ENCODE data around the gene PTPRN2. TPM values are rescaled to one million over a fixed set of nuclear protein-coding genes. Genes with fewer than 3 reads are reported as not detected.

The PTPRN2 gene
- total RNA-seq, 1 donor from 2014 or later = 11.4 TPM

DNA sequence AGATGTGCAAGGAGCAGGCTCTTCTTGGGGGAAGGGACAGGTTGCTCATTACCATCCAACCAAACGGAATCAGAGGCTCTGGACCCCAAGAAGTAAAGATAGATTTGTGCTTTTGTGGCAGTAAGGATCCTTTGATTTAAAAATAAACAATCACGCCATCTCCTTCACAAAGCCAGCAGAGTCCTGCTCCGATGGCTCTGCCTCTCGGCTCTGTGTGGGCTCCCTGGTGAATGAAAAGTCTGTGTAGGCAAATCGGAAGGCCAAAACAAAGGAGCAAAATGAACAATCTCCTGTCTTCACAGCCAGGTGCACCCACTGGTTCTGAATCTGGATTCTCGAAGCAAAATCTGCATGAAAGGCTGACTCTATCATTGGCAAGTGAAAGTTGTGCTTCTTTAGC is 3.8 kb downstream of the PTPRN2 start:
- Mint-ChIP-seq H3K36me3 (ENCODE audit: insufficient read depth) (no peaks in the 10 kb centered on the region), H3K27me3 (peaks cover 39% of the 10 kb centered on the region), H3K9me3 (ENCODE audit: low read depth) (peaks cover 11% of the 10 kb centered on the region), H3K27ac (no peak overlapping the region), H3K4me1 (ENCODE audit: low read depth) (peaks cover 3% of the 10 kb centered on the region), H3K4me3 (ENCODE audit: low read depth) (no peak overlapping the region)
- TF ChIP-seq, protein P1, sequence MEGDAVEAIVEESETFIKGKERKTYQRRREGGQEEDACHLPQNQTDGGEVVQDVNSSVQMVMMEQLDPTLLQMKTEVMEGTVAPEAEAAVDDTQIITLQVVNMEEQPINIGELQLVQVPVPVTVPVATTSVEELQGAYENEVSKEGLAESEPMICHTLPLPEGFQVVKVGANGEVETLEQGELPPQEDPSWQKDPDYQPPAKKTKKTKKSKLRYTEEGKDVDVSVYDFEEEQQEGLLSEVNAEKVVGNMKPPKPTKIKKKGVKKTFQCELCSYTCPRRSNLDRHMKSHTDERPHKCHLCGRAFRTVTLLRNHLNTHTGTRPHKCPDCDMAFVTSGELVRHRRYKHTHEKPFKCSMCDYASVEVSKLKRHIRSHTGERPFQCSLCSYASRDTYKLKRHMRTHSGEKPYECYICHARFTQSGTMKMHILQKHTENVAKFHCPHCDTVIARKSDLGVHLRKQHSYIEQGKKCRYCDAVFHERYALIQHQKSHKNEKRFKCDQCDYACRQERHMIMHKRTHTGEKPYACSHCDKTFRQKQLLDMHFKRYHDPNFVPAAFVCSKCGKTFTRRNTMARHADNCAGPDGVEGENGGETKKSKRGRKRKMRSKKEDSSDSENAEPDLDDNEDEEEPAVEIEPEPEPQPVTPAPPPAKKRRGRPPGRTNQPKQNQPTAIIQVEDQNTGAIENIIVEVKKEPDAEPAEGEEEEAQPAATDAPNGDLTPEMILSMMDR (IDR thresholded peaks at IDR 0.05; ENCODE audit: unreplicated experiment) = no peak
- DNase-seq (ENCODE audit: low spot score, unreplicated experiment) = no peak

DNA sequence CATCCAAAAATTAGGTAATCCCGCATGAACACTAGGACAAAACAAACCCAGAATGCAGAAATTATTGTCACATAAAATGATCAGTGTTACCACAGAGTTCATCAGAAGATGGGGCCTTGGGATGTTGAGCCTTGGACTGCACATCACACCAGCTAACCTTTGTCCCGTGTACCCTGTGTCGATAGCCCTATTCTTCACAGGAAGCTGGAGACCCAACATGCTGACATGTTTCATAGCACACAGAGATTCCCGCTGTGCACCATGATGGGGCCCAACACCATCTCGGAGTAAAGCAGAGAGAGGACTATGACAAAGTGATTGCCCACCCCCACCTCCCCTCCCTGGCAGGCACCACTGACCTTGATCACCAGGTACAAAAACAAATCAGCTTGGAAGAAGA is 4.5 kb downstream of the PTPRN2 start:
- TF ChIP-seq, protein P1 (IDR thresholded peaks at IDR 0.05; ENCODE audit: unreplicated experiment) = no peak
- Mint-ChIP-seq H3K27me3 (peaks cover 36% of the 10 kb centered on the region), H3K9me3 (ENCODE audit: low read depth) (peaks cover 11% of the 10 kb centered on the region), H3K27ac (no peak overlapping the region), H3K36me3 (ENCODE audit: insufficient read depth) (no peaks in the 10 kb centered on the region), H3K4me3 (ENCODE audit: low read depth) (no peak overlapping the region), H3K4me1 (ENCODE audit: low read depth) (peaks cover 3% of the 10 kb centered on the region)
- no peak for DNase-seq (ENCODE audit: low spot score, unreplicated experiment)

DNA sequence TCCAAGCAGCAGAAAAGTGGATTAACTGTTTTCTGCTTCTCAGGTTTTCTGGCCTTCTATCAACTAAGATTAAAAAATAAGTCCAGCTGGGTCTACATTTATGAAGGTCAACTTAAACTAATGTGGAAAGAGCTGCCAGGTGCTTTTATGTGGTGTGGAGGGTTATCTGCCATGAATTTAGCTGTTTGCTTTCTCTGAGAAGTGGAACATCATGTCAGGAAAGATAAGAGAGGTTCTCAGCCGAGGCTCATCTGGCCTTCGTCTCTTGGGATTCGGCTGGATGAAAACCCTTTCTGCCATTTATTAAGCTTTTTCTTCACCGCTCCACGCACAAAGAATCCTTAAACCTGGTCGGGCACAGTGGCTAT is 5.5 kb downstream of the PTPRN2 start:
- Mint-ChIP-seq H3K4me1 (ENCODE audit: low read depth) (peaks cover 3% of the 10 kb centered on the region), H3K27ac (no peak overlapping the region), H3K27me3 (peaks cover 36% of the 10 kb centered on the region), H3K4me3 (ENCODE audit: low read depth) (no peak overlapping the region), H3K36me3 (ENCODE audit: insufficient read depth) (no peaks in the 10 kb centered on the region), H3K9me3 (ENCODE audit: low read depth) (peaks cover 11% of the 10 kb centered on the region)
- TF ChIP-seq, protein P1 (IDR thresholded peaks at IDR 0.05; ENCODE audit: unreplicated experiment) = no peak
- DNase-seq (ENCODE audit: low spot score, unreplicated experiment) = no peak

DNA sequence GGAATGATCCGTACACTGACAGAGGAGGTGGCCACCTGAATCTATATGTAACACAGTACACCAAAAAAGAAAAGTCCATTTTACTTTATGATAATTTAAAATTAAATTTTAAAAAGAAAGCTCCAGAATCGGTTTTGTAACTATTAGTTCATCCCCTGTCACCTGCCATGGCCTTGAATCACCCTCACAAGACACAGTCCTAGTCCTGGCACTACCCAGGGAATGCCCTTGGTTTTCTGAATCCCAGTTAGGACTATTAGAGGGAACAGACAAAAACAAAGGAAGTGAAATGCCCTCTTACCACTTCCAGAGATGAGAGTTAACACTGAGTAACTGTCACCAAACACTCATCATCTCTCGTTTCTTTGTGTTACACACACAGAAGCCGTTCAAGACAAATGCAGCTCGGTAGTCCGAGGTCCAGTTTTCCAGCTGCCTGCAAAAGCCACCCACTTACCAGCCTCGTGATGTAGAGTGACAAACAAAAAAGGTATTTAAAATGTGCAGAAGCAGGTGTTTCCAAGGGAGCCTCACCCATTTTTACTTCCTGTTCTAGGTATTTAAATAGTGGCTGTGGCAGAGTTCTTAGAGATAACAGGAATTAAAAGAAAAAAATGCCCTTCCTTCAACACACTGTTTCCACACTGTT is 6.1 kb downstream of the PTPRN2 start:
- peaks cover 3% of the 10 kb centered on the region for H3K4me1 Mint-ChIP-seq (ENCODE audit: low read depth)
- H3K27ac Mint-ChIP-seq = no peak overlapping the region
- peaks cover 36% of the 10 kb centered on the region for H3K27me3 Mint-ChIP-seq
- no peaks in the 10 kb centered on the region for H3K36me3 Mint-ChIP-seq (ENCODE audit: insufficient read depth)
- TF ChIP-seq, protein P1 (IDR thresholded peaks at IDR 0.05; ENCODE audit: unreplicated experiment) = no peak
- no peak overlapping the region for H3K4me3 Mint-ChIP-seq (ENCODE audit: low read depth)
- DNase-seq (ENCODE audit: low spot score, unreplicated experiment) = no peak
- H3K9me3 Mint-ChIP-seq (ENCODE audit: low read depth) = peaks cover 11% of the 10 kb centered on the region

DNA sequence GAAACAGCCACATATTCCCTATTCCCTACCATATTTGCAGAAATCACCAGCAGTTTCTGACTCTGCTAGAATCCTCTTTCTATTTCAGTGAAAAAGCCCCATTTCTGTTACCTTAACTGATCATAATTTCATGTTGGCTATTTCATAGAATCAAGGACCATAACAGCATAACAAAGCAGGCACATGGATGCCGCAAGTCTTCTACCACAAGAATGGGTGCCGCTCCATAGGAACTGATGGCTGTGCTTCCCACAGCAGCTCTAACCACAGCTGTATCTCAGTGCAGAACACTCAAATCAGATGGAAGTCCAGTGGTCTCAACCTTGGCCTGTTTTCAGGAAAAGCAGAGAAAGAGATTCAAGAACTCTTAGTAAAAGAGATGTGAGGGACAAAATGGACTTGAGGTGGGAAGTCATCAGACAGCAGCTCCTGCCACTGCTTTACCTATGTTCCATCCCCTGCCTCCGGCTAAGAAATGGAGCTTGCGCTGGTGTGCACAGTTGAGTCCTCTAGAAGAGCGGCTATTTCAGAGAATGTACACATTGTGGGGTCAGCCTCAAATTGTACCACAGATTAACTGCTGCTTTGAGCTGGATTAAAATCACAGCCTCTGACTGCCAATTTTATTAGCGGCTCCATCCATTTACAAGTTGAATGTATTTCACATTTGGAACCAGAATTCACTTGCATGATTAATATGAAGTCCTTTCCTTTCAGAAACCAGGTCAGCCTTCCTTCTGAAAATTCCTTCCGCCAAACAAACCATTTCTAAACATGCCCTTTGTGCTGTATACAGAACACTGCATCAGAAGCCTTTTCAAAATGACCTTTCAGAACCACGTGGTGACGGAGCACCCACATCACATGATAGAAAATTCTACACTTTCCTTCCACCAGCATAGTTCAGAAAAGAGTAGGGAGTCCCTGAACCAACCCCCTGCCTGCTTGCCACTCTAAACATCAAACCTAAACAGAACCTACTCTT is 7.7 kb downstream of the PTPRN2 start:
- no peak for DNase-seq (ENCODE audit: low spot score, unreplicated experiment)
- Mint-ChIP-seq H3K27ac (no peak overlapping the region), H3K36me3 (ENCODE audit: insufficient read depth) (no peaks in the 10 kb centered on the region), H3K9me3 (ENCODE audit: low read depth) (peaks cover 11% of the 10 kb centered on the region), H3K27me3 (peaks cover 21% of the 10 kb centered on the region), H3K4me3 (ENCODE audit: low read depth) (no peak overlapping the region), H3K4me1 (ENCODE audit: low read depth) (no peaks in the 10 kb centered on the region)
- TF ChIP-seq, protein P1 (IDR thresholded peaks at IDR 0.05; ENCODE audit: unreplicated experiment) = no peak
